ENCODE results near the gene EDDM13. TPM values are rescaled to one million over a fixed set of nuclear protein-coding genes. Genes with fewer than 3 reads are reported as not detected.
"Not testable (repeated sequence)": the region's sequence is repeated elsewhere in the genome, so short reads cannot be mapped to it uniquely, and the experiment has no call there.

EDDM13 gene
- total RNA-seq, 1 donor from 2014 or later: not detected

DNA sequence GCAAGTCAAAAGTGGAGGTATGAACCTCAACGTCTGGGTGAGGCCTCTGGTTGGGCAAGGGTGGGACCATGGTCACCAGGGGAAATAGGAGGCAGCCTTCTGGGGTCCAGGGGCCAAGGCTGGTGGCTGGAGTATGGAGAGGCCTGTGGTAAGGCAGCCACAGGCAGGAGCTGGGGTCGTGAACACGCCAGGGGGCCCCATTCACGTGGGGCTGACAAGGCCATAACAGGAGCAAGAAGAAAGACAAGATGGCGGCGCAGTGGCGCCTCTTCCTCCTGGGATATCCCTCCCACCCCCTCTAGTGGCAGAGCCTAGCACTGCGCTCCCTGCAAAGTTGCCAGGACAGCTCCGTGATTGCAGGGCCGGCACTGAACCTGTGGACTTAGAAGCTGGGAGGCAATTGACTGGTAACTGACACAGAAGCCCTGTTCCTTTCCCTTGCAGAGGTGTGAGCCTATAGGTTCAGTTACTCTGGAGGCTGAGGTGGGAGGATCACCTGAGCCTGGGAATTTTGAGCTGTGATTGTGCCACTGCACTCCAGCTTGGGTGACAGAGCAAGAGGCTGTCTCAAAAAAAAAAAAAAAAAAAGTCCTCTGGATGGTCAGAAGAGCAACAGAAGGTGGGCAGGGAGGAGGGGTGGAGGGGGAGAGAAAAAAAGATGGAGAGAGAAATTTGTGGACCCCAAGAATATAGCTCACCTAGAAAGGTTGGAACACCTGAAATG is 19.7 kb upstream of the EDDM13 start:
- Mint-ChIP-seq H3K27ac (ENCODE audit: unreplicated experiment) (peak overlapping the region; percentile 44), H3K9me3 (ENCODE audit: unreplicated experiment) (peaks cover 15% of the 10 kb centered on the region), H3K4me1 (ENCODE audit: unreplicated experiment) (no peaks in the 10 kb centered on the region), H3K27me3 (ENCODE audit: unreplicated experiment) (no peaks in the 10 kb centered on the region), H3K4me3 (ENCODE audit: unreplicated experiment) (no peak overlapping the region), H3K36me3 (ENCODE audit: unreplicated experiment) (no peaks in the 10 kb centered on the region)
- TF ChIP-seq, protein P1, sequence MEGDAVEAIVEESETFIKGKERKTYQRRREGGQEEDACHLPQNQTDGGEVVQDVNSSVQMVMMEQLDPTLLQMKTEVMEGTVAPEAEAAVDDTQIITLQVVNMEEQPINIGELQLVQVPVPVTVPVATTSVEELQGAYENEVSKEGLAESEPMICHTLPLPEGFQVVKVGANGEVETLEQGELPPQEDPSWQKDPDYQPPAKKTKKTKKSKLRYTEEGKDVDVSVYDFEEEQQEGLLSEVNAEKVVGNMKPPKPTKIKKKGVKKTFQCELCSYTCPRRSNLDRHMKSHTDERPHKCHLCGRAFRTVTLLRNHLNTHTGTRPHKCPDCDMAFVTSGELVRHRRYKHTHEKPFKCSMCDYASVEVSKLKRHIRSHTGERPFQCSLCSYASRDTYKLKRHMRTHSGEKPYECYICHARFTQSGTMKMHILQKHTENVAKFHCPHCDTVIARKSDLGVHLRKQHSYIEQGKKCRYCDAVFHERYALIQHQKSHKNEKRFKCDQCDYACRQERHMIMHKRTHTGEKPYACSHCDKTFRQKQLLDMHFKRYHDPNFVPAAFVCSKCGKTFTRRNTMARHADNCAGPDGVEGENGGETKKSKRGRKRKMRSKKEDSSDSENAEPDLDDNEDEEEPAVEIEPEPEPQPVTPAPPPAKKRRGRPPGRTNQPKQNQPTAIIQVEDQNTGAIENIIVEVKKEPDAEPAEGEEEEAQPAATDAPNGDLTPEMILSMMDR (IDR thresholded peaks at IDR 0.05): peak; percentile 68
- DNase-seq (ENCODE audit: extremely low spot score, unreplicated experiment): peak; percentile 90

DNA sequence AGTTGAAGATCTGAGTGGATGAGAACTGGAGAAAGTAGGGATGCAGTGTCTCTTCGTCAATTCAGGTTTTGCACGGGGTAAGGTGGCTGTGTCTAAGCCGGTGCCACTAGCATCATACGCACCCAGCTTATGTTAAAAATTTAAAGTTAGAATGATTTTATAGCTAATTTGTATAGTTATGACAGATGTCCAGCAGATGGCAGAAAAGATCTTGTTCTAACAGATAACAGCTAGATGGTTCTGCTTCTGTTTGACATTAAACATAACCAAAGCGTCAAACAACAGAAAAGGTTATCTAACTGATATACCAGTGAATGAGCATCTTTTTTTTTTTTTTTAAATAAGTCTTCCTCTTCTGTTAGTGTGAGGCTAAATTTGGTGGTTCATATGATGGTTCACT is 18.8 kb upstream of the EDDM13 start:
- H3K9me3 Mint-ChIP-seq (ENCODE audit: unreplicated experiment): peaks cover 15% of the 10 kb centered on the region
- TF ChIP-seq, protein P1 (IDR thresholded peaks at IDR 0.05): peak; percentile 57
- DNase-seq (ENCODE audit: extremely low spot score, unreplicated experiment): no peak
- H3K27ac Mint-ChIP-seq (ENCODE audit: unreplicated experiment): no peak overlapping the region
- no peaks in the 10 kb centered on the region for H3K36me3 Mint-ChIP-seq (ENCODE audit: unreplicated experiment)
- no peak overlapping the region for H3K4me3 Mint-ChIP-seq (ENCODE audit: unreplicated experiment)
- H3K4me1 Mint-ChIP-seq (ENCODE audit: unreplicated experiment): no peaks in the 10 kb centered on the region
- H3K27me3 Mint-ChIP-seq (ENCODE audit: unreplicated experiment): no peaks in the 10 kb centered on the region

DNA sequence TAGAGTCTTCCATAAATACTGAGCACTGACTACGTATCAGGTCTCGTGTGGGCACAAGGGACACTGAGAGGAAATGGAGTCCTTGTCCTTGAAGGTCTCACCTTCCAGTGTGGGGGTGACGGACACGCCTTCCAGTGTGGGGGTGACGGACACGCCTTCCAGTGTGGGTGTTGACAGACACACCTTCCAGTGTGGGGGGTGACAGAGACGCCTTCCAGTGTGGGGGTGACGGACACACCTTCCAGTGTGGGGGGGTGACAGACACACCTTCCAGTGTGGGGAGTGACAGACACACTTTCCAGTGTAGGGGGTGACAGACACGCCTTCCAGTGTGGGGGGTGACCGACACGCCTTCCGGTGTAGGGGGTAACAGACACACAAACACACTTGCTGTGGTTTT is 14.3 kb upstream of the EDDM13 start:
- H3K27ac Mint-ChIP-seq (ENCODE audit: unreplicated experiment): no peak overlapping the region
- H3K9me3 Mint-ChIP-seq (ENCODE audit: unreplicated experiment): no peaks in the 10 kb centered on the region
- no peaks in the 10 kb centered on the region for H3K4me1 Mint-ChIP-seq (ENCODE audit: unreplicated experiment)
- TF ChIP-seq, protein P1 (IDR thresholded peaks at IDR 0.05): no peak
- no peak for DNase-seq (ENCODE audit: extremely low spot score, unreplicated experiment)
- H3K36me3 Mint-ChIP-seq (ENCODE audit: unreplicated experiment): no peaks in the 10 kb centered on the region
- no peaks in the 10 kb centered on the region for H3K27me3 Mint-ChIP-seq (ENCODE audit: unreplicated experiment)
- no peak overlapping the region for H3K4me3 Mint-ChIP-seq (ENCODE audit: unreplicated experiment)

DNA sequence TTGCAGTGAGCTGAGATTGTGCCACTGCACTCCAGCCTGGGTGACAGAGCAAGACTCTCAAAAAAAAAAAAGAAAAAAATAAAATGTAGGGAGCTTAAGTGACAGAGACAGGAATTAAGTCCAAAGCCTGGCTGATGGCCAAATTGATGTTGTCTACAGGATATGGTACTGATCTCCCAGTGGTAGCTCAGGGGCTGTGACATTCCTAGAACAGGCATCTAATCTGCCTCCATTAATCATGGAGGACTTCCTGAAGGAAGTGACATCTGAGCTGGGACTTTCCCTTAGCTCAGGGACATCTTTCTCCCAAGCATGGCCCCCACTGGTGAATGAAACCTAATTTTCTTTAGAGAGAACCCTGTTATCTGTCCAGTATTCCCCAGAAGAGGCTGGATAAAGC is 11.4 kb upstream of the EDDM13 start:
- no peak overlapping the region for H3K4me3 Mint-ChIP-seq (ENCODE audit: unreplicated experiment)
- H3K9me3 Mint-ChIP-seq (ENCODE audit: unreplicated experiment): no peaks in the 10 kb centered on the region
- H3K27ac Mint-ChIP-seq (ENCODE audit: unreplicated experiment): no peak overlapping the region
- H3K4me1 Mint-ChIP-seq (ENCODE audit: unreplicated experiment): no peaks in the 10 kb centered on the region
- H3K36me3 Mint-ChIP-seq (ENCODE audit: unreplicated experiment): peaks cover 1% of the 10 kb centered on the region
- no peaks in the 10 kb centered on the region for H3K27me3 Mint-ChIP-seq (ENCODE audit: unreplicated experiment)
- DNase-seq (ENCODE audit: extremely low spot score, unreplicated experiment): no peak
- TF ChIP-seq, protein P1 (IDR thresholded peaks at IDR 0.05): no peak

DNA sequence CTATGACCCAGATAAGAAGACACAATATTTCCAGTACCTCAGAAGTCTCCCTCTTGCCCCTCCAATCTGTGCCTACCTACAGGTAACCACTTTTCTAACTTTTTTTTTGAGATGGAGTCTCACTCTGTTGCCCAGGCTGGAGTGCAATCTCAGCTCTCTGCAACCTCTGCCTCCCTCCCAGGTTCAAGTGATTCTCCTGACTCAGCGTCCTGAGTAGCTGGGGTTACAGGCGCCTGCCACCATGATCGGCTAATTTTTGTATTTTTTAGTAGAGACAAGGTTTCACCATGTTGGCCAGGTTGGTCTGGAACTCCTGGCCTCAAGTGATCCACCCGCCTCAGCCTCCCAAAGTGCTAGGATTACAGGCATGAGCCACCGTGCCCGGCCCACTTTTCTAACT is 10.6 kb upstream of the EDDM13 start:
- not testable (repeated sequence) for H3K9me3 Mint-ChIP-seq (ENCODE audit: unreplicated experiment); H3K4me3 Mint-ChIP-seq (ENCODE audit: unreplicated experiment); H3K27ac Mint-ChIP-seq (ENCODE audit: unreplicated experiment); H3K36me3 Mint-ChIP-seq (ENCODE audit: unreplicated experiment); DNase-seq (ENCODE audit: extremely low spot score, unreplicated experiment); H3K4me1 Mint-ChIP-seq (ENCODE audit: unreplicated experiment); H3K27me3 Mint-ChIP-seq (ENCODE audit: unreplicated experiment)
